ENCODE results near the gene PANK3.
"Not testable (repeated sequence)": the region's sequence is repeated elsewhere in the genome, so short reads cannot be mapped to it uniquely, and the experiment has no call there.

The PANK3 gene

GRCh38 chr5:168599826-168600225, 20.7 kb upstream of the PANK3 start:
- no peak for DNase-seq (ENCODE audit: low spot score)
- in situ Hi-C loops (cut with MboI; ENCODE audit: low sequenced_read_pairs, unreplicated experiment), result no loop called here
- no peak for TF ChIP-seq CTCF (IDR thresholded peaks at IDR 0.05; ENCODE audit: borderline replicate concordance, control extremely low read depth, extremely low read depth, insufficient read depth, missing control alignments)

GRCh38 chr5:168598639-168599038, 19.5 kb upstream of the PANK3 start:
- in situ Hi-C loops (cut with MboI; ENCODE audit: low sequenced_read_pairs, unreplicated experiment), result no loop called here
- TF ChIP-seq CTCF (IDR thresholded peaks at IDR 0.05; ENCODE audit: borderline replicate concordance, control extremely low read depth, extremely low read depth, insufficient read depth, missing control alignments), result no peak
- no peak for DNase-seq (ENCODE audit: low spot score)

GRCh38 chr5:168596927-168597326, 17.8 kb upstream of the PANK3 start:
- in situ Hi-C loops (cut with MboI; ENCODE audit: low sequenced_read_pairs, unreplicated experiment), result no loop called here
- TF ChIP-seq CTCF (IDR thresholded peaks at IDR 0.05; ENCODE audit: borderline replicate concordance, control extremely low read depth, extremely low read depth, insufficient read depth, missing control alignments), result no peak
- no peak for DNase-seq (ENCODE audit: low spot score)

- DNase-seq (ENCODE audit: low spot score); in situ Hi-C loops (cut with MboI; ENCODE audit: low sequenced_read_pairs, unreplicated experiment): not testable (repeated sequence)
Observed at GRCh38 chr5:168596122-168596521, 17.0 kb upstream of the PANK3 start.

GRCh38 chr5:168592014-168592368, 12.8 kb upstream of the PANK3 start:
- no peak for DNase-seq (ENCODE audit: low spot score)
- TF ChIP-seq CTCF (IDR thresholded peaks at IDR 0.05; ENCODE audit: borderline replicate concordance, control extremely low read depth, extremely low read depth, insufficient read depth, missing control alignments), result no peak
- in situ Hi-C loops (cut with MboI; ENCODE audit: low sequenced_read_pairs, unreplicated experiment), result no loop called here

GRCh38 chr5:168591302-168592013, 12.3 kb upstream of the PANK3 start:
- no peak for DNase-seq (ENCODE audit: low spot score)
- no peak for TF ChIP-seq CTCF (IDR thresholded peaks at IDR 0.05; ENCODE audit: borderline replicate concordance, control extremely low read depth, extremely low read depth, insufficient read depth, missing control alignments)
- in situ Hi-C loops (cut with MboI; ENCODE audit: low sequenced_read_pairs, unreplicated experiment), result no loop called here

GRCh38 chr5:168590666-168591065, 11.5 kb upstream of the PANK3 start:
- no peak for DNase-seq (ENCODE audit: low spot score)
- in situ Hi-C loops (cut with MboI; ENCODE audit: low sequenced_read_pairs, unreplicated experiment), result no loop called here
- TF ChIP-seq CTCF (IDR thresholded peaks at IDR 0.05; ENCODE audit: borderline replicate concordance, control extremely low read depth, extremely low read depth, insufficient read depth, missing control alignments), result no peak

Data from GM13976 (cell line).